ENCODE data around the gene WNK1. TPM values are rescaled to one million over a fixed set of nuclear protein-coding genes. Genes with fewer than 3 reads are reported as not detected.

Gene WNK1
- polyA plus RNA-seq, 1 donor (not counting 4 experiments of a cell fraction or from before 2014, with no cell fraction given) = 72.3 TPM

GRCh38 chr12:943051-943450 lies 190.7 kb downstream of the WNK1 start:
- Histone ChIP-seq H3K4me3 (ENCODE audit: control insufficient read depth in 2 of 3, extremely low read depth in 1 of 3, insufficient read depth in 2 of 3, low read depth in 1 of 3, low read length in 3 of 3) (no peak overlapping the region), H2AFZ (ENCODE audit: control insufficient read depth, low read length) (no peak overlapping the region), H3K9ac (ENCODE audit: control insufficient read depth, extremely low read depth, insufficient read depth, low read length) (no peak overlapping the region), H3K36me3 (ENCODE audit: control insufficient read depth in 2 of 2, extremely low read depth in 1 of 2, insufficient read depth in 2 of 2, low read length in 2 of 2) (peaks cover 4 to 7% of the 10 kb centered on the region in 2 experiments), H3K27me3 (ENCODE audit: control insufficient read depth, extremely low read depth, insufficient read depth, low read length) (no peaks in the 10 kb centered on the region), H4K20me1 (ENCODE audit: control insufficient read depth, extremely low read depth, insufficient read depth, low read length) (no peaks in the 10 kb centered on the region), H3K27ac (ENCODE audit: control insufficient read depth, insufficient read depth, low read length) (no peak overlapping the region), H3K4me2 (ENCODE audit: control insufficient read depth, extremely low read depth, insufficient read depth, low read depth, low read length) (no peak overlapping the region), H3K79me2 (ENCODE audit: control insufficient read depth, insufficient read depth, low read length) (peaks cover 47% of the 10 kb centered on the region), H3K9me3 (ENCODE audit: control insufficient read depth, low read depth, low read length) (no peaks in the 10 kb centered on the region), H3K9me1 (ENCODE audit: control insufficient read depth, extremely low read depth, insufficient read depth, low read length) (no peaks in the 10 kb centered on the region), H3K4me1 (ENCODE audit: control insufficient read depth, extremely low read depth, insufficient read depth, low read length) (peaks cover 3% of the 10 kb centered on the region)
- TF ChIP-seq, protein P1, sequence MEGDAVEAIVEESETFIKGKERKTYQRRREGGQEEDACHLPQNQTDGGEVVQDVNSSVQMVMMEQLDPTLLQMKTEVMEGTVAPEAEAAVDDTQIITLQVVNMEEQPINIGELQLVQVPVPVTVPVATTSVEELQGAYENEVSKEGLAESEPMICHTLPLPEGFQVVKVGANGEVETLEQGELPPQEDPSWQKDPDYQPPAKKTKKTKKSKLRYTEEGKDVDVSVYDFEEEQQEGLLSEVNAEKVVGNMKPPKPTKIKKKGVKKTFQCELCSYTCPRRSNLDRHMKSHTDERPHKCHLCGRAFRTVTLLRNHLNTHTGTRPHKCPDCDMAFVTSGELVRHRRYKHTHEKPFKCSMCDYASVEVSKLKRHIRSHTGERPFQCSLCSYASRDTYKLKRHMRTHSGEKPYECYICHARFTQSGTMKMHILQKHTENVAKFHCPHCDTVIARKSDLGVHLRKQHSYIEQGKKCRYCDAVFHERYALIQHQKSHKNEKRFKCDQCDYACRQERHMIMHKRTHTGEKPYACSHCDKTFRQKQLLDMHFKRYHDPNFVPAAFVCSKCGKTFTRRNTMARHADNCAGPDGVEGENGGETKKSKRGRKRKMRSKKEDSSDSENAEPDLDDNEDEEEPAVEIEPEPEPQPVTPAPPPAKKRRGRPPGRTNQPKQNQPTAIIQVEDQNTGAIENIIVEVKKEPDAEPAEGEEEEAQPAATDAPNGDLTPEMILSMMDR (optimal IDR thresholded peaks at IDR 0.05 in 1 of 3, IDR thresholded peaks at IDR 0.05 in 1 of 3, conservative IDR thresholded peaks at IDR 0.05 in 1 of 3; ENCODE audit: extremely low read depth in 1 of 3, insufficient read depth in 2 of 3, low read length in 3 of 3) = no peak
- no peak for TF ChIP-seq EZH2 (IDR thresholded peaks at IDR 0.05; ENCODE audit: low read length)
- dilution Hi-C loops (cut with MboI; ENCODE audit: extremely low pct_ligation_motif_present, low sequenced_read_pairs) = loop anchor here (10.0 kb wide), 1 partner anchor 132 kb away; no protein-coding TSS in a partner anchor
- no peak for DNase-seq (ENCODE audit: low read depth, low spot score)
- FAIRE-seq = no peak

- Histone ChIP-seq H3K9ac (ENCODE audit: control insufficient read depth, extremely low read depth, insufficient read depth, low read length) (no peak overlapping the region), H3K9me1 (ENCODE audit: control insufficient read depth, extremely low read depth, insufficient read depth, low read length) (no peaks in the 10 kb centered on the region), H3K27ac (ENCODE audit: control insufficient read depth, insufficient read depth, low read length) (no peak overlapping the region), H3K36me3 (ENCODE audit: control insufficient read depth in 2 of 2, extremely low read depth in 1 of 2, insufficient read depth in 2 of 2, low read length in 2 of 2) (peaks cover 4 to 7% of the 10 kb centered on the region in 2 experiments), H3K9me3 (ENCODE audit: control insufficient read depth, low read depth, low read length) (no peaks in the 10 kb centered on the region), H4K20me1 (ENCODE audit: control insufficient read depth, extremely low read depth, insufficient read depth, low read length) (no peaks in the 10 kb centered on the region), H3K27me3 (ENCODE audit: control insufficient read depth, extremely low read depth, insufficient read depth, low read length) (no peaks in the 10 kb centered on the region), H3K79me2 (ENCODE audit: control insufficient read depth, insufficient read depth, low read length) (peaks cover 47% of the 10 kb centered on the region), H2AFZ (ENCODE audit: control insufficient read depth, low read length) (no peak overlapping the region), H3K4me3 (ENCODE audit: control insufficient read depth in 2 of 3, extremely low read depth in 1 of 3, insufficient read depth in 2 of 3, low read depth in 1 of 3, low read length in 3 of 3) (no peak overlapping the region), H3K4me1 (ENCODE audit: control insufficient read depth, extremely low read depth, insufficient read depth, low read length) (peaks cover 8% of the 10 kb centered on the region), H3K4me2 (ENCODE audit: control insufficient read depth, extremely low read depth, insufficient read depth, low read depth, low read length) (no peak overlapping the region)
- DNase-seq (ENCODE audit: low read depth, low spot score) = no peak
- TF ChIP-seq, protein P1 (optimal IDR thresholded peaks at IDR 0.05 in 1 of 3, IDR thresholded peaks at IDR 0.05 in 1 of 3, conservative IDR thresholded peaks at IDR 0.05 in 1 of 3; ENCODE audit: extremely low read depth in 1 of 3, insufficient read depth in 2 of 3, low read length in 3 of 3) = no peak
- TF ChIP-seq EZH2 (IDR thresholded peaks at IDR 0.05; ENCODE audit: low read length) = no peak
- FAIRE-seq = no peak
- dilution Hi-C loops (cut with MboI; ENCODE audit: extremely low pct_ligation_motif_present, low sequenced_read_pairs) = loop anchor here (10.0 kb wide), 1 partner anchor 131 kb away; no protein-coding TSS in a partner anchor
Observed at GRCh38 chr12:944211-944610, 191.8 kb downstream of the WNK1 start.

Measured in keratinocyte (primary cell).